Measurements from ENCODE around the gene GPR183.

The GPR183 gene

DNA sequence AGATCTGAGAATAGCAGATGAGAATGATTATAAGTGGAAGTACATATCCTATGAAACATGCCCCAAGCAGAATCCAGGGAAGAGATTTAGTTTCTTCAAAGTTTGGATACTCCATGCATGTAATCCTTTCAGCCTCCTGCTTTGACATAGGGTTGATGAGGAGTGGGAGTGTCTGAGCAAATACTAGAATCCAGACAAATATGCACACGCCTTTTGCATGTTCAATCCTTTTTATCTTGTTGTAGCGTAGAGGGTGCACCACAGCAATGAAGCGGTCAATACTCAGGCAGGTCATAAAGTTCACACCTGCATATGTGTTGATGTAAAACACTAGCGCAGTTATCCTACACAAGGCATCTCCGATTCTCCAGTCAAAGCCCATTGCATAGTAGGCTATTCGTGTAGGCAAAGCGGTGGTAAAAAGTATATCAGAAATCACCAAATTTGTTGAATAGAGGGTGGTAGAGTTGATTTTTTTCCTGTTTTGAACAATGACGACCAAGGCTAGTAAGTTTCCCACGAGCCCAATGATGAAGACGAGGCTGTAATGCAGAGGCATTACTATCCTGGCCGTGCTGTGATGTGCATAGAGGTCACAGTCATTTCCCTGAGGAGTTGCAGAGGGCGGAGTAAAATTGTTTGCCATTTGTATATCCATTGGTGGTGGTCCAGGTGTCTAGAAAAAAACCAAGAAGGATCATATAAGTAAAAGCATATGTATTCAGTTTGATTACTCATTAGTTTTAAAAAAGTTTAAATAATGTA, 11.5 kb downstream of the GPR183 start:
- no peak for DNase-seq (ENCODE audit: low read depth in 1 of 2, low spot score in 1 of 2)

GRCh38 chr13:99294958-99295357, 12.2 kb downstream of the GPR183 start:
- no peak for DNase-seq (ENCODE audit: low read depth in 1 of 2, low spot score in 1 of 2)

- no peak for DNase-seq (ENCODE audit: low read depth in 1 of 2, low spot score in 1 of 2)
Measured at GRCh38 chr13:99294198-99294597, 13.0 kb downstream of the GPR183 start.

- no peak for DNase-seq (ENCODE audit: low read depth in 1 of 2, low spot score in 1 of 2)
Measured at GRCh38 chr13:99293178-99293577, 14.0 kb downstream of the GPR183 start.

DNA sequence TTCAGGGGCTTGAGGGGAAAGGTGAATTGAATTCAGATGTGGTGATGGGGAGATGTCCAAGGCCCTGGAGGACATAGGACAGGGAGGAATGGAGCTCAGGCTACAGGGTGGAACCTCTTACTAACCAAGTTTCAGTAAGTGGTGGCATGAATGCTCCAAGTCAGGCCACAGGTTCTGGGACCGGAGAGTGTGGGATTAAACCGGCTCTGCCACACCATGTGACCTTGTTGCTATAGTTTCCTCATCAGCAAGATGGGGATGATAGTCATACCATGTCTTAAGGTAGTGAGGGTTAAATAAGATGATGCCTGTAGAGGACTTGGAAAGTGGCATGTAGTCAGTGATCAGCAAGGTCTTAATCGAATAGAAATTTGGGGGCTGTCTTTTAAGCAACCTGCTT, 16.3 kb downstream of the GPR183 start:
- no peak for DNase-seq (ENCODE audit: low read depth in 1 of 2, low spot score in 1 of 2)

DNA sequence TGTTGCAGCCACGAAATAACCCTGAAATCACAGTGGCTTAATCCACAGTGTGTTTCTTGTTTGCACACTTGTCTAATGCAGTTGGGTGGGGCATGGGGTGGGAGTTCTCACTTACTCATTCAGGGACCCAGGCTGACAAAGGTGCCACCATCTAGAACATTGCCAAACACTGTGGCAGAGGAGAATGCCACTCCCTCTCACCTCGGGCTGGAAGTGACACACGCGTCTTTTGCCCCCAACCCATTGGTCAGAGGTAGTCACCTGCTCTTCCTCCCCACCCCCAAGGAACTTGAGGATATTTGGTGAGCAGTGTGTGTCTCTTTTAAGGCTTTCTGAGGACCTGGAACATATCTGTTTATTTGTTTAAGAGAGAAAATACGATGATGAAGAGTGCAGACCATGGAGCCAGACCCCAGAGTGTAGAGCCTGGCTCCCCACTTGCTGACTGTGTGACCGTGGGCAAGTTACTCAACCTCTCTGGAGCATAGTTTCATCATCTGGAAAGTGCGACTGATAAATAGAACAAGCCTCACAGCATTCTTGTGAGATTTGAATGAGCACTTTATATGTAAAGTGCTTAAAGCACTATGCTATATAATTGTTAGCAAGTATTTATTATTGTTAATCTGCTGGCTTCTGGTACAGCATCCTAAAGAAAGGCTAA, 17.4 kb downstream of the GPR183 start:
- DNase-seq (ENCODE audit: low read depth in 1 of 2, low spot score in 1 of 2) = no peak

DNA sequence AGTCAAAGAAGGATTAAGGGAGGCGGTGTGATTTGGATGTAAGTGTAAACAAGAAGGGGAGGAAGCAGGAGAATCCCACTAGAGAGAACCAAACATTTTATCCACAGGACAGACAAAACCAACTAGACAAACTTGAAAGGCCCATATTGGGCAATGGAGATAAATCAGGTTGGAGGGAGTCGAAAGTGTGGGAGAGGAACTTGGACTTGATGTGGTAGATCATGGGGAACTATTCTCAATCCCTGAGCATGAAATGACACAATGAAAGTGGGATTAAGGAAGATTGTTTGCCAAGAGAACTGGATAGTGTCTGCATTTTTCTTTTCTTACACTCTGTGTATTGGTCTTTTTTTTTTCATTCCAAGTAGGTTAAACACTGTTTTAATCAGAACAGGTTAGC, 17.9 kb downstream of the GPR183 start:
- DNase-seq (ENCODE audit: low read depth in 1 of 2, low spot score in 1 of 2) = no peak

DNA sequence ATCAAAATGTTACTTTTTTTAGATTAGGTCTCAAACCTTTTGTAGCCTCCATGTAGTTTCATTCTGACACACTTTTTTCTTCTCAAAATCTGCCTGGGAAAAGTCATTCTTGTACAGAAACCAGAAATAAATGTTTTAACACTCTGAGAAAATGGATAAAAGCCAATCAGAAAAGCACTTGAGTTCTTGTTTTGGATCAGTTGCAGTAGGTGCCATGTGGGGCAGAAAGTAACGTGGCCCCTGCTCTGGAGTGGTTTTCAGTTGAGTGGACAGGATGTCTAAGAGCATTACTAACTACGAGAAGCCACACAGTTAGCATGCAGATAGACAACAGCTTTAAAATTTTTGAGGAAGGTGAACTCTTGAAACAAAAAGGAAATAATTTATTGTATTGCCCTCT, 19.1 kb downstream of the GPR183 start:
- no peak for DNase-seq (ENCODE audit: low read depth in 1 of 2, low spot score in 1 of 2)

DNA sequence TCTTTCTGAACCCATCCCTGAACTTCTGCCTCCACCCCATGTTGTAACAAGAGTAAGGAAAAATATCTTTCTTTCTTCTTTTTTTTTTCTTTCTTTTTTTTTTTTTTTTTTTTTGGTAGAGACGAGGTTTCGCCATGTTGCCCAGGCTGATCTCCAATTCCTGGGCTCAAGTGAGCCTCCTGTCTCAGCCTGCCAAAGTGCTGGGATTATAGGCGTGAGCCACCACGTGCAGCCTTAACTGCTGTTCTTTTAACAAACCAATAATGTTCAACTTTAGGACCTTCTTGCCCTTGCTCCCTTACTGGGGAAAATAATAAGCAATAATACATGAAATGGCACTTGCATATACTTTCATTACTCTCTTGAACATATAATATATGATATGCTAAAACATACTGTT, 19.6 kb downstream of the GPR183 start:
- DNase-seq (ENCODE audit: low read depth in 1 of 2, low spot score in 1 of 2) = no peak

- DNase-seq (ENCODE audit: low read depth in 1 of 2, low spot score in 1 of 2) = no peak
Measured at GRCh38 chr13:99285432-99286182, 21.6 kb downstream of the GPR183 start.

GRCh38 chr13:99282264-99283231, 24.7 kb downstream of the GPR183 start:
- no peak for DNase-seq (ENCODE audit: low read depth in 1 of 2, low spot score in 1 of 2)

GRCh38 chr13:99281811-99282263, 25.4 kb downstream of the GPR183 start:
- DNase-seq (ENCODE audit: low read depth in 1 of 2, low spot score in 1 of 2) = no peak

- no peak for DNase-seq (ENCODE audit: low read depth in 1 of 2, low spot score in 1 of 2)
Measured at GRCh38 chr13:99280166-99280565, 27.0 kb downstream of the GPR183 start.

DNA sequence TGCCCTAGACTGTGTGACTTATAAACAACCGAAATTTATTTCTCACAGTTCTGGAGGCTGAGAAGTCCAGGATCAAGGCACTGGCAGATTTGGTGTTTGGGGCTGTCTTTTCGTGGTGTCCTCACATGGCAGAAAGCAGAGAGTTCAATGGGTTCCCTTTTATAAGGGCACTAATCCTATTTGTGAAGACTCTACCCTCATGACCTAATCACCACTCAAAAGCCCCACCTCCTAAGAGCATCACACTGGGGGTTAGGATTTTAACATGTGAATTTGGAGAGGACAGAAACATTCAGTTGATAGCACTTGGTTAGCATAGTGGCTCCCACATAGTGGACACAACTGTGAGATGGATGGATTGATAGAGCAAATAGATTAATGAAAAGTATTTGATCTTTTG, 27.6 kb downstream of the GPR183 start:
- DNase-seq (ENCODE audit: low read depth in 1 of 2, low spot score in 1 of 2) = no peak

GRCh38 chr13:99278843-99279242, 28.4 kb downstream of the GPR183 start:
- DNase-seq (ENCODE audit: low read depth in 1 of 2, low spot score in 1 of 2) = no peak

DNA sequence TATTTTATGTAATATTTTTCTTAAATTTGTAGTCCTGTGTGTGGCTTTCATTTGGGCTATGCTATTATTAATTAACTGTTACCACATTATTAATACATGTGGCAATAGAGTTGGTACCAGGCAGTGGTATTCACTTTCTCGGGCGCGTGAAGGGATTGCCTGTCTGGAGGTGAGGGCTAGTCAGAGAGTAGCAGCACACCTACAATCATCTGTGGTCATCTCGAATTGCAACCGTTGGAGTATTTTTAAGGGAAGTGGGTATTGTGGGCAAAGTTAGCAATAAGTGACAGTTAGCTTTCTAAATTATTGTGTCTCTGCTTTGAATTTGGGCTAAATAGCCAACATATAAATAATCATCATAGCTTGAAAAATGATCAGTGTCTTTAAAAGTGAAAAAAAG, 29.0 kb downstream of the GPR183 start:
- DNase-seq (ENCODE audit: low read depth in 1 of 2, low spot score in 1 of 2) = no peak

GRCh38 chr13:99277629-99278028, 29.6 kb downstream of the GPR183 start:
- DNase-seq (ENCODE audit: low read depth in 1 of 2, low spot score in 1 of 2) = no peak

DNA sequence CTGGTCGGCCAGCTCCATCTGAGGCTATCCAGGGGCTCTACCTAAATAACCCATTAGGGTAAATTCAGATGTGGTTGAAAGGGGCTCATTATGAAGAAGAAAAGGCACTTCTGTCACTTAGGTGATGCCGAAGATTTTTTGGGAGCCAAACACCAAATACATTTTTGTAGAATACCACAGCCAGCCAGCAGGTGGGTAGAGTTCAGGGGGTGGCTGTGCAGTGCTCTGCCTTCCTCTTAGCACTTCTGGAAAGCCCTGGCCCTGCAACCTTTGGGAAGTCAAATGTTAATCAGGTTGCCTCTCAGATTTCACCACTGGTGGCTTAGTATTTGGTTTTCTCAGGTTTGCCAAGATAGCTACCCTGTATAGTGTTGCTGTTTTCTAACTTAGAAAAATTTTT, 30.5 kb downstream of the GPR183 start:
- DNase-seq (ENCODE audit: low read depth in 1 of 2, low spot score in 1 of 2) = no peak

DNA sequence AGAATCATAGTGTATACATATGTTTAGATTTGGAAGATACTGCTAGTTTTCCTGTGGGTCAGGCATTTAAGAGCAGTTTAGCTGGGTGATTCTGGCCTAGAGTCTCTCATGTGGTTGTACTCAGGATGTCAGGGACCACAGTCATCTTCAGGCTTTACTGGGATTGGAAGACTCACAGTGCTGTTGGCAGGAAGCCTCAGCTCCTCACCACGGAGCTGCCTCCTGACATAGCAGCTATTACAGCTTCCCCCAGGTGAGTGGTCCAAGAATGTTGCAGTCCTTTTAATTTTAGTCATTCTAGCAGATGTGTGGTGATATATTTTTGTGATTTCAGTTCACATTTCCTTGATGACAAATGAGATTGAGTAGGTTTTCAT, 32.1 kb downstream of the GPR183 start:
- DNase-seq (ENCODE audit: low read depth in 1 of 2, low spot score in 1 of 2) = no peak

DNA sequence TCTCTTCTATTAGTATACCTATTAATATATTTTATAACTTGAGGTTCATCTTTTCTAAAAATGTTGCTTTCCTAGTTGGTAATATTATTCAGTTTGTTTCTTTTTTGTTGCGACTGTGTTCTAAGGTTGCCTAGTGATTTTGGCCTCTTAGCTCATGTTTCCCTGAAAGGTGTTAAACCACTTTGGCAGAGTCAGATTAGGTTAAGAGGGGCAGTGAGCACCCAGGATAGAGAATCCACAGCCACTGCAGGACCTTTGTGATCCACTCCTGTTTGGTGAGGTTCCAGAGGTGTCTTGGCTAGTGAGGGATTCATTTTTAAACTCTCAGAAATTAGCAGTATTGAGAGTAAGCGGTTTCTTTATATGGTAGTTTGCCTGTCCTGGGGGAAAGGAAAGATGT, 34.1 kb downstream of the GPR183 start:
- no peak for DNase-seq (ENCODE audit: low read depth in 1 of 2, low spot score in 1 of 2)

DNA sequence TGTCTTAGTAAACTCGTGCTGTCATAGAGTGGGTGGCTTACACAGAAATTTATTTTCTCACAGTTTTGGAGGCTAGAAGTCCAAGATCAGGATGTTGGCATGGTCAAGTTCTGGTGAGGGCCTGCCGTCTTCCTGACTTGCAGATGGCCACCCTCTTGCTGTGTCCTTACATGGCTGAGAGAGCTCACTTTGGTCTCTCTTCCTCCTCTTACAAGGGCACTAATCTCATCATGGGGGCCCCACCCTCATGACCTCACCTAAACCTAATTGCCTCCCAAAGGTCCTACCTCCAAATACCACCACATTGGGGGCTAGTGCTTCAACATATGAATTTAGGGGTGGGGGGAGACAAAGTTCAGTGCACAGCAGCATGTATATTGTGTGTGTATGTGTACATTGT, 34.7 kb downstream of the GPR183 start:
- no peak for DNase-seq (ENCODE audit: low read depth in 1 of 2, low spot score in 1 of 2)
